Activated T-cell treated with anti-CD3 and anti-CD28 coated beads, Interleukin-2, amount 50 U/mL, for 1 hour (primary cell): Measurements from ENCODE around the gene SEC14L5.
"Not testable (repeated sequence)": the region's sequence is repeated elsewhere in the genome, so short reads cannot be mapped to it uniquely, and the experiment has no call there.

Experiments
- DNase-seq: peaks from one replicate; pipeline ENCODE4 v3.0.0-alpha.2; 2020

The SEC14L5 gene

DNA sequence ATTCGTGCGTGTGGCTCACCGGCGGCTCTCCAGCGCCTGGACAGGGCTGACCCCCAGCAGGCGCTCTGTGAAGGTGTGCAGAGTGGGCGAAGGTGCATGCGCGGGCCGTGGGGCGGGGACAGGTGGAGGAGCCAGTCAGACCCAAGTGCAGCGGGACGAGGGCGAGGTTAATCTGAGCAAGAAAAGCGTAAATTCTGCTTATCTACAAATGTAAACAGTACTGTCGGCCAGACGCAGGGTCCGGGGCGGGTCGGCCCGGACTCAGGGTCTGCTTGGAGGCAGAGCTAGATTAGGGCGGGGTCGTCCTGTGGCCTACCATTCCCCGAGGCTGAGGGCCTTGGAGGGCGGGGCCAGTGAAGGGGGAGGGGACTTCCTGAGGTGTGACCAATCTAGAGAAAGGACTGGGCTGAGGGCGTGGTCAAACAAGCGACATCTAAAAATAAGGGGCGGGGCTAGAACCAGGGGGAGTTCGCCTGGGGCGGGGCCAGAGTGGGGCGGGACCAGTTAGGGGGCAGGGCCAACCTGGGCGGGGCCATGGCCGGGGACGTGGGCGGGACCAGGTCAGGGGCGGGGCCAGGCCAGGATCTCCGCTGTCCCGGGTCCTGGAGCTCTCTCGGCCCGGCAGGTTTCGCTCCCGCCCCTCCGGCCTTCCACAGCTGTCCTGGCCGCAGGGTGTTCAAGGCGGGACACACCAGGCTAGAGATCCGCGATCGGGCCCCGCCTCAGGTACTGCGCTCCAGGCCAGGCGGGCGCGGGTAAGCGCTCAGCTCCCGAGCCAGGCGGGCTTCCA lies at the start of gene SEC14L5:
SEC14L5 (plus strand) TSS at position 611 of the 790 bp plus-strand sequence. CDS start 994 bp downstream, outside the sequence.
- peak; percentile 94 for DNase-seq

GRCh38 chr16:4908854-4909401 lies 49.2 kb upstream of the SEC14L5 start:
- DNase-seq, result no peak

GRCh38 chr16:4909825-4910224 lies 48.3 kb upstream of the SEC14L5 start:
- no peak for DNase-seq

DNA sequence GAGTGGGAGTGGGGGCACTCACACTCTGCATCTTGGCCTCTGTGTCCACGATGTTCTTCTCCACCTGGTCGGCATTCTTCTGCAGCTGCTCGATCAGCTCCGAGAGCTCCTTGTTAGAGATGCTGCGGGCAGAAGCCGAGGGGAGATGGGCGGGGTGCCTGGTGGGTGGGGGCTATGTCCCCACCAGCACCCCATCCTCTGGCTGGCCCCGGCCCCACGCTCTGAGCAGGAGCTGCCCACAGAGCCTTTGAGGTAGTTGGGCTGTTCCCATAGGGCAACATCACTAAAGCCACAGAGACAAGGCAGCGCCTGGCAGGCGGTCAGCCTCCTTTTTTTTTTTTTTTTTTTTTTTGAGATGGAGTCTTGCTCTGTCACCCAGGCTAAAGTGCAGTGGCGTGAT lies 47.3 kb upstream of the SEC14L5 start:
- no peak for DNase-seq

DNA sequence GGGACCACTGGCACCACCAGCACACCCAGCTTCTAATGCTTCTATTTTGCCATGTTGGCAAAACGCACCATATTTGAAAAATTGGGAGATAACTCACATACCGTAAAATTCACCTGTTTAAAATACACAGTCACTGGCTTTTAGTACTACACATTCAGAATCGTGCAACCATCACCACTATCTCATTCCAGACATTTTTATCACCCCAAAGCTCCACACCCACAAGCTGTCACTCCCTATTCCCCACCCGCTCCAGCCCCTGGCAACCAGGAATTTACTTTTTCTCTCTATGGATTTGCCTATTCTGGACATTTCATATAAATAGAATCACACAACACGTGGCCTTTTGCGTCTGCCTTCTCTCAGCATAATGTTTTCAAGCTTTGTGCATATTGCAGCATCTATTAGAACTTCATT lies 46.2 kb upstream of the SEC14L5 start:
- DNase-seq, result no peak

GRCh38 chr16:4913130-4913773 lies 44.9 kb upstream of the SEC14L5 start:
- DNase-seq, result no peak

- no peak for DNase-seq
Measured at GRCh38 chr16:4913774-4914525, 44.2 kb upstream of the SEC14L5 start.

GRCh38 chr16:4914528-4915225 lies 43.5 kb upstream of the SEC14L5 start:
- DNase-seq, result no peak

- no peak for DNase-seq
Measured at GRCh38 chr16:4915226-4915761, 42.8 kb upstream of the SEC14L5 start.

- no peak for DNase-seq
Measured at GRCh38 chr16:4917117-4917516, 41.0 kb upstream of the SEC14L5 start.

DNA sequence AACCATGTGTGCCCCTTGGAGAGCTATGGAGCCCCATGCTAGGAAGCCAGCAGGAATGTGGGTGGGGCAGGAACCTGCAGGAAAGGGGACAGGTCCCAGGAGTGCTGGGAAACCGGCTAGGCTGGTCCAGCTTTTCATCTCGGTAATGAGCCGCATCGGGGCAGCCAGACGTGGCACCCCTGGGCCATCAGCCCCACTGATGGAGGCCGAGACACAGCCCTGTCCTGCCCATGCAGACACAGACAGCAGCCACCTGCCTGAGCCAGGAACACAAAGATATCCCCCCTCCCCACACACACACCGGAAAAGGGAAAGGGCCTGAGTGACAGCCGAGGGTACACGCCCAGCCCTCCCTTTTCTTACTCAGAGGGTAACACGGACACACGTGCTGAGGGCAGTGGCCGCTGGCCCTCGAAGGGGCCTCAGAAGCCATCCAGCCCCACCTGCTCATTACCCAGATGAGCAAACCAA lies 39.3 kb upstream of the SEC14L5 start:
- no peak for DNase-seq

GRCh38 chr16:4920826-4921225 lies 37.3 kb upstream of the SEC14L5 start:
- DNase-seq, result no peak

DNA sequence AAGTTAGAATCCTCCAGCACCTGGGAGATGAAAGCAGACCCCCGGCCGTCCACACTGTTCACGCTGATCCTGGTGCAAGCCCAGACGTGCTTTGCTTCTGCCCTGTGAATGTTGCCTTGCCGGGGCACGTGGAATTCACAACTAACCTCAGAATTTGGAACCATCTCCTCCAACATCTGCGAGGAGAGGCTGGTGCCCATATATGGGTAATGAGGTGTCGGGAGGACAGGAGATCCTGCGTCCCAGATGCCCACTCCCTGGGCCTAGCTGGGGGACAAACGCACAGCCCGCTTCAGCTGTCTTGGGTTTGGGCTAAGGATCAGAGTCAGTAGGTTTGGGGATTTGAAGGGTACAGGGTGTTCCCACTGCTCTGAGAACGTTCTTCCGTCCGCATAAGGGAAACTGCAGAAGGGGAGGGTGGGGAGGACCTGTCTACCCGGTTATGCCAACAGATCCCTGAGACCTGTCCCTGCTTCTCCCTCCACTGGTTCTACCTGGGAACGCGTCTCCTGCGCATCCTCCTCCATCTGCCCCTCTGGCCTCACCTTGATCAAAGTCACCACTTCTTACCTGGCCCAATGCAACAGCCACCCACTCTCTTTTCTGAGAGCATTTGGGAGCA lies 35.3 kb upstream of the SEC14L5 start:
- DNase-seq, result no peak

- DNase-seq, result no peak
Measured at GRCh38 chr16:4923853-4924252, 34.3 kb upstream of the SEC14L5 start.

GRCh38 chr16:4924593-4925292 lies 33.4 kb upstream of the SEC14L5 start:
- DNase-seq, result no peak

GRCh38 chr16:4925293-4925607 lies 32.9 kb upstream of the SEC14L5 start:
- no peak for DNase-seq

DNA sequence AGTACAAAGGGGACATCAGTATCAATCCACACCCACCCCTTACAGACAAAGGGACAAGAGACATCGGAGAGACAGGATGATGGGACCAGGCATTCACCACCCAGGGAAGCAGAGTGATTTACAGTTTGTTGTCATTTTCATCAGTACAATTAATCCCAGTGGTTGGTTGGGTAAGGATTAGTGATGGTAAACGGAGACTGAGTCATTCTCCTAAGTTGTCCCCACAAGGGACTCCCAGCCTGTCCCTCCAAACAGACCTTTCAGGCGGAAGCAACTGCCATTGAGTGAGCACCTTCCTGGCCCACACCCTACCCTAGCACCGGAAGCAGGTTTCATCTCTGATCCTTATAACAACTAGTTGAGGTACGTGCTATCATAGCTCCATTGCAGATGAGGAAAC lies 32.3 kb upstream of the SEC14L5 start:
- DNase-seq, result no peak

GRCh38 chr16:4926928-4927327 lies 31.2 kb upstream of the SEC14L5 start:
- DNase-seq, result no peak

GRCh38 chr16:4927661-4928060 lies 30.5 kb upstream of the SEC14L5 start:
- DNase-seq, result no peak

GRCh38 chr16:4928227-4928626 lies 29.9 kb upstream of the SEC14L5 start:
- no peak for DNase-seq

DNA sequence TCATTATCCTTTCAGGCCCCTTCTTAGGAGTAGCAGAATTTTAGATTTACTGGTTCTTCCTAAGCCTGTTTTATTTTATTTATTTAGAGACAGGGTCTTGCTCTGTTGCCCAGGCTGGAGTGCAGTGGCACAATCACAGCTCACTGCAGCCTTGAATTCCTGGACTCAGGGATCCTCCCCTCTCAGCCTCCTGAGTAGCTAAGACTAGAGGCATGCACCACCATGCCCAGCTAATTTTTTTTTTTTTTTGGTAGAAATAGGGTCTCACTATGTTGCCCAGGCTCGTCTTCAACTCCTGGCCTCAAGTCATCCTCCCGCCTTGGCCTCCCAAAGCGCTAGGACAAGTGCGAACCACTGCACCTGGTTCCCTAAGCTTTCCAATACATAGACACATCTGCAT lies 28.5 kb upstream of the SEC14L5 start:
- not testable (repeated sequence) for DNase-seq
